Measurements from ENCODE around the gene MS4A8.
A peak's percentile ranks its signal among the peaks of the same experiment; 100 is the strongest.

The MS4A8 gene

GRCh38 chr11:60717956-60718355 lies 18.5 kb downstream of the MS4A8 start:
- TF ChIP-seq CTCF (IDR thresholded peaks at IDR 0.05; ENCODE audit: insufficient read depth, low read length, poor library complexity, severe bottlenecking): no peak
- DNase-seq (ENCODE audit: extremely low read depth, insufficient read length): peak; percentile 43
- H3K36me3 ChIP-seq (ENCODE audit: control insufficient read depth, insufficient read depth, low read length): no peaks in the 10 kb centered on the region
- H3K27me3 ChIP-seq (replicated peaks; ENCODE audit: control insufficient read depth, insufficient read depth, low read length): no peaks in the 10 kb centered on the region; the same call in 1 of the 2 replicates
- no peak overlapping the region for H3K4me3 ChIP-seq (replicated peaks; ENCODE audit: low read depth, low read length)

- Histone ChIP-seq H3K4me3 (replicated peaks; ENCODE audit: low read depth, low read length) (no peak overlapping the region), H3K27me3 (replicated peaks; ENCODE audit: control insufficient read depth, insufficient read depth, low read length) (no peaks in the 10 kb centered on the region; the same call in 1 of the 2 replicates), H3K36me3 (ENCODE audit: control insufficient read depth, insufficient read depth, low read length) (no peaks in the 10 kb centered on the region)
- TF ChIP-seq CTCF (IDR thresholded peaks at IDR 0.05; ENCODE audit: insufficient read depth, low read length, poor library complexity, severe bottlenecking): no peak
- DNase-seq (ENCODE audit: extremely low read depth, insufficient read length): no peak
These were observed 19.3 kb downstream of the MS4A8 start for GRCh38 chr11:60718524-60719316.

- TF ChIP-seq CTCF (IDR thresholded peaks at IDR 0.05; ENCODE audit: insufficient read depth, low read length, poor library complexity, severe bottlenecking): no peak
- H3K36me3 ChIP-seq (ENCODE audit: control insufficient read depth, insufficient read depth, low read length): no peaks in the 10 kb centered on the region
- no peak for DNase-seq (ENCODE audit: extremely low read depth, insufficient read length)
These were observed 20.0 kb downstream of the MS4A8 start for GRCh38 chr11:60719391-60719790.

GRCh38 chr11:60720460-60720859 lies 21.0 kb downstream of the MS4A8 start:
- no peak for TF ChIP-seq CTCF (IDR thresholded peaks at IDR 0.05; ENCODE audit: insufficient read depth, low read length, poor library complexity, severe bottlenecking)
- Histone ChIP-seq H3K4me3 (replicated peaks; ENCODE audit: low read depth, low read length) (no peak overlapping the region), H3K27me3 (replicated peaks; ENCODE audit: control insufficient read depth, insufficient read depth, low read length) (no peaks in the 10 kb centered on the region; the same call in 1 of the 2 replicates), H3K36me3 (ENCODE audit: control insufficient read depth, insufficient read depth, low read length) (no peaks in the 10 kb centered on the region)
- DNase-seq (ENCODE audit: extremely low read depth, insufficient read length): no peak

More at GRCh38 chr11:60719391-60719790, 20.0 kb downstream of the MS4A8 start:
- Histone ChIP-seq H3K4me3 (replicated peaks; ENCODE audit: low read depth, low read length) (no peak overlapping the region), H3K27me3 (replicated peaks; ENCODE audit: control insufficient read depth, insufficient read depth, low read length) (no peaks in the 10 kb centered on the region; the same call in 1 of the 2 replicates)

- no peak for TF ChIP-seq CTCF (IDR thresholded peaks at IDR 0.05; ENCODE audit: insufficient read depth, low read length, poor library complexity, severe bottlenecking)
- no peak for DNase-seq (ENCODE audit: extremely low read depth, insufficient read length)
- no peaks in the 10 kb centered on the region; the same call in 1 of the 2 replicates for H3K27me3 ChIP-seq (replicated peaks; ENCODE audit: control insufficient read depth, insufficient read depth, low read length)
- no peak within 1 kb of the TSS for H3K4me3 ChIP-seq (replicated peaks; ENCODE audit: low read depth, low read length)
- no peaks in the 10 kb centered on the region for H3K36me3 ChIP-seq (ENCODE audit: control insufficient read depth, insufficient read depth, low read length)
These were observed 25.0 kb downstream of the MS4A8 start, which contains the start of gene MS4A18 for GRCh38 chr11:60724420-60724819. Gene MS4A18, plus strand, starts transcription at chr11:60724720.

Measured in GM06990 (cell line).